Measurements from ENCODE around the gene MAPK8IP3. TPM values are rescaled to one million over a fixed set of nuclear protein-coding genes. Genes with fewer than 3 reads are reported as not detected.

The MAPK8IP3 gene
- total and polyA plus RNA-seq, 9 of the 15 experiments (the other 6 are each of a cell fraction or from before 2014, with no cell fraction given) = 0.17 to 58.7 (median 16.7) TPM

- TF ChIP-seq MNT (conservative IDR thresholded peaks at IDR 0.05) = peak; percentile 61 to 80; a peak in 3 of 4 replicates
- TF ChIP-seq ETS2 (tag; IDR thresholded peaks at IDR 0.05; ENCODE audit: borderline replicate concordance, poor library complexity, severe bottlenecking) = no peak
- no peak for TF ChIP-seq SOX6 (IDR thresholded peaks at IDR 0.05)
- TF ChIP-seq SPI1 (IDR thresholded peaks at IDR 0.05; ENCODE audit: borderline replicate concordance, low read depth, low read length) = no peak
- peak; percentile 47; the same call in 1 of the 2 replicates for TF ChIP-seq HMBOX1 (IDR thresholded peaks at IDR 0.05)
- no peak for TF ChIP-seq RHOXF2B (CRISPR knock-in tag; conservative IDR thresholded peaks at IDR 0.05)
- TF ChIP-seq IRF2 (CRISPR knock-in tag; IDR thresholded peaks at IDR 0.05) = no peak
- TF ChIP-seq MEIS2 (IDR thresholded peaks at IDR 0.05; ENCODE audit: partially characterized antibody) = peak; percentile 71
- no peak for TF ChIP-seq SIX5 (IDR thresholded peaks at IDR 0.05; ENCODE audit: borderline replicate concordance in 1 of 2, insufficient read depth in 1 of 2, low read depth in 1 of 2, low read length in 2 of 2)
- no peak for TF ChIP-seq MED1 (CRISPR knock-in tag; IDR thresholded peaks at IDR 0.05; ENCODE audit: borderline replicate concordance)
- no peak for TF ChIP-seq SMAD4 (CRISPR knock-in tag; conservative IDR thresholded peaks at IDR 0.05)
- TF ChIP-seq ARID3A (IDR thresholded peaks at IDR 0.05; ENCODE audit: borderline replicate concordance, low read depth, low read length) = no peak
- no peak for TF ChIP-seq TEAD2 (tag; IDR thresholded peaks at IDR 0.05)
- TF ChIP-seq ATF7 (IDR thresholded peaks at IDR 0.05) = peak; percentile 68
- no peak for TF ChIP-seq NCOA4 (IDR thresholded peaks at IDR 0.05; ENCODE audit: partially characterized antibody)
- TF ChIP-seq ZFP36 (IDR thresholded peaks at IDR 0.05; ENCODE audit: low read depth, low read length, partially characterized antibody) = no peak
- TF ChIP-seq BCOR (IDR thresholded peaks at IDR 0.05) = no peak
- TF ChIP-seq LARP7 (IDR thresholded peaks at IDR 0.05) = no peak
- TF ChIP-seq FOSL1 (tag; conservative IDR thresholded peaks at IDR 0.05) = 0 out of 2 replicates have a peak, but pooled peaks have one; percentile 25
- TF ChIP-seq SIN3A (IDR thresholded peaks at IDR 0.05; ENCODE audit: borderline replicate concordance in 2 of 2, control insufficient read depth in 1 of 2, low read depth in 2 of 2, low read length in 2 of 2) = peak in 1 of 2 experiments; percentile 21; a peak in 1 of 4 replicates
- TF ChIP-seq DNMT1 (IDR thresholded peaks at IDR 0.05) = no peak
- TF ChIP-seq DPF2 (IDR thresholded peaks at IDR 0.05) = peak; percentile 64
- no peak for TF ChIP-seq TGIF2 (CRISPR knock-in tag; IDR thresholded peaks at IDR 0.05)
- TF ChIP-seq RBBP5 (IDR thresholded peaks at IDR 0.05; ENCODE audit: borderline replicate concordance, insufficient read depth, low read length, poor library complexity, severe bottlenecking) = peak; percentile 73
- no peak for TF ChIP-seq CC2D1A (IDR thresholded peaks at IDR 0.05)
- TF ChIP-seq ZNF79 (CRISPR knock-in tag; IDR thresholded peaks at IDR 0.05; ENCODE audit: low read depth) = no peak
- no peak for TF ChIP-seq BRD9 (IDR thresholded peaks at IDR 0.05; ENCODE audit: low read depth, partially characterized antibody)
- no peak for TF ChIP-seq TSC22D4 (tag; IDR thresholded peaks at IDR 0.05)
Observed at GRCh38 chr16:1708768-1709180, 2.8 kb downstream of the MAPK8IP3 start (continued).
